ENCODE results near the gene TRAPPC2B.

TRAPPC2B gene

GRCh38 chr19:57376151-57376550 is 12.8 kb downstream of the TRAPPC2B start:
- no peak for DNase-seq

- DNase-seq = no peak
These were observed 14.3 kb downstream of the TRAPPC2B start for GRCh38 chr19:57377498-57378146.

- no peak for DNase-seq
These were observed 17.6 kb downstream of the TRAPPC2B start for GRCh38 chr19:57380923-57381322.

- no peak for DNase-seq
These were observed 19.6 kb downstream of the TRAPPC2B start for GRCh38 chr19:57382806-57383488.

- no peak for DNase-seq
These were observed 25.9 kb downstream of the TRAPPC2B start for GRCh38 chr19:57389194-57389729.

- peak; percentile 97 for DNase-seq
These were observed 26.6 kb downstream of the TRAPPC2B start, which contains the start of gene ZNF548 for GRCh38 chr19:57389730-57390598. ZNF548 (plus strand) TSS chr19:57389854; CDS start chr19:57390100, 246 bp downstream.

GRCh38 chr19:57395710-57396109 is 32.4 kb downstream of the TRAPPC2B start:
- no peak for DNase-seq

- no peak for DNase-seq
These were observed 35.5 kb downstream of the TRAPPC2B start for GRCh38 chr19:57398868-57399267.

- no peak for DNase-seq
These were observed 40.6 kb downstream of the TRAPPC2B start for GRCh38 chr19:57403737-57404563.

- DNase-seq = peak; percentile 70
These were observed 43.3 kb downstream of the TRAPPC2B start for GRCh38 chr19:57406516-57407123.

GRCh38 chr19:57410877-57411671 is 47.7 kb downstream of the TRAPPC2B start, which contains the start of gene ZNF17:
ZNF17 (plus strand) TSS chr19:57411161; CDS start chr19:57413616, 2,455 bp downstream.
- DNase-seq = peak; percentile 91

Measured in activated gamma-delta T cell treated with Interleukin-2 at 50 U/mL for 16 hours (primary cell).